Mucosa of stomach (tissue), 1 donor: ENCODE data around the gene IMPG1.
"Not testable (repeated sequence)": the region's sequence is repeated elsewhere in the genome, so short reads cannot be mapped to it uniquely, and the experiment has no call there.

Experiments used
- H3K27me3 ChIP-seq: one replicate; pipeline ENCODE4 v1.7.0; 2013; ENCODE audit warnings: mild to moderate bottlenecking, low read length; ENCODE audit not compliant: control insufficient read depth, insufficient read depth
- H3K36me3 ChIP-seq: one replicate; pipeline ENCODE4 v1.7.0; 2013; ENCODE audit warnings: low read length; ENCODE audit not compliant: control insufficient read depth, insufficient read depth
- H3K4me1 ChIP-seq: one replicate; pipeline ENCODE4 v1.7.0; 2013; ENCODE audit warnings: mild to moderate bottlenecking, low read length; ENCODE audit not compliant: control insufficient read depth, insufficient read depth
- H3K4me3 ChIP-seq: one replicate; pipeline ENCODE4 v1.7.0; 2013; ENCODE audit warnings: low read length
- H3K9ac ChIP-seq: one replicate; pipeline ENCODE4 v1.7.0; 2013; ENCODE audit warnings: mild to moderate bottlenecking, low read length, moderate library complexity
- H3K9me3 ChIP-seq: one replicate; pipeline ENCODE4 v1.7.0; 2013; ENCODE audit warnings: mild to moderate bottlenecking, low read length, moderate library complexity; ENCODE audit not compliant: control insufficient read depth
- donor health status: Pancreatic carcinoma.

Gene IMPG1

GRCh38 chr6:75922226-75922625, 150.2 kb downstream of the IMPG1 start:
- no peaks in the 10 kb centered on the region for H3K9me3 ChIP-seq
- H3K9ac ChIP-seq, result no peak overlapping the region
- no peaks in the 10 kb centered on the region for H3K36me3 ChIP-seq

GRCh38 chr6:75913040-75913439, 159.4 kb downstream of the IMPG1 start:
- H3K4me1 ChIP-seq, result no peaks in the 10 kb centered on the region
- H3K9me3 ChIP-seq, result no peaks in the 10 kb centered on the region
- H3K9ac ChIP-seq, result no peak overlapping the region
- H3K36me3 ChIP-seq, result no peaks in the 10 kb centered on the region
- H3K4me3 ChIP-seq, result no peak overlapping the region
- no peaks in the 10 kb centered on the region for H3K27me3 ChIP-seq

More at GRCh38 chr6:75922226-75922625, 150.2 kb downstream of the IMPG1 start:
- Histone ChIP-seq H3K4me1 (no peaks in the 10 kb centered on the region), H3K27me3 (no peaks in the 10 kb centered on the region), H3K4me3 (no peak overlapping the region)

GRCh38 chr6:75907444-75907843, 165.0 kb downstream of the IMPG1 start:
- H3K27me3 ChIP-seq, result no peaks in the 10 kb centered on the region
- no peak overlapping the region for H3K9ac ChIP-seq
- no peaks in the 10 kb centered on the region for H3K9me3 ChIP-seq

GRCh38 chr6:75906871-75907270, 165.6 kb downstream of the IMPG1 start:
- Histone ChIP-seq H3K9me3 (no peaks in the 10 kb centered on the region), H3K36me3 (no peaks in the 10 kb centered on the region), H3K27me3 (no peaks in the 10 kb centered on the region), H3K4me3 (no peak overlapping the region), H3K9ac (no peak overlapping the region), H3K4me1 (no peaks in the 10 kb centered on the region)

More at GRCh38 chr6:75907444-75907843, 165.0 kb downstream of the IMPG1 start:
- no peaks in the 10 kb centered on the region for H3K36me3 ChIP-seq
- no peaks in the 10 kb centered on the region for H3K4me1 ChIP-seq
- H3K4me3 ChIP-seq, result no peak overlapping the region

- H3K4me3 ChIP-seq, H3K9ac ChIP-seq, H3K4me1 ChIP-seq, H3K36me3 ChIP-seq, H3K9me3 ChIP-seq, H3K27me3 ChIP-seq: not testable (repeated sequence)
Measured at GRCh38 chr6:75905129-75905528, 167.3 kb downstream of the IMPG1 start.

- H3K9ac ChIP-seq, H3K4me3 ChIP-seq, H3K27me3 ChIP-seq, H3K36me3 ChIP-seq, H3K4me1 ChIP-seq, H3K9me3 ChIP-seq: not testable (repeated sequence)
Measured at GRCh38 chr6:75900216-75900615, 172.2 kb downstream of the IMPG1 start.

GRCh38 chr6:75896526-75896925, 175.9 kb downstream of the IMPG1 start:
- Histone ChIP-seq H3K9ac (no peak overlapping the region), H3K9me3 (no peaks in the 10 kb centered on the region), H3K4me1 (no peaks in the 10 kb centered on the region), H3K27me3 (no peaks in the 10 kb centered on the region), H3K36me3 (no peaks in the 10 kb centered on the region), H3K4me3 (no peak overlapping the region)

GRCh38 chr6:75893776-75894152, 178.7 kb downstream of the IMPG1 start:
- Histone ChIP-seq H3K4me1 (no peaks in the 10 kb centered on the region), H3K4me3 (no peak overlapping the region), H3K27me3 (no peaks in the 10 kb centered on the region), H3K9ac (no peak overlapping the region), H3K36me3 (no peaks in the 10 kb centered on the region), H3K9me3 (no peaks in the 10 kb centered on the region)

- Histone ChIP-seq H3K4me1 (no peaks in the 10 kb centered on the region), H3K9me3 (no peaks in the 10 kb centered on the region), H3K4me3 (no peak overlapping the region), H3K27me3 (no peaks in the 10 kb centered on the region), H3K9ac (no peak overlapping the region), H3K36me3 (no peaks in the 10 kb centered on the region)
Measured at GRCh38 chr6:75893058-75893775, 179.2 kb downstream of the IMPG1 start.

- Histone ChIP-seq H3K36me3 (no peaks in the 10 kb centered on the region), H3K27me3 (no peaks in the 10 kb centered on the region), H3K9me3 (no peaks in the 10 kb centered on the region), H3K4me3 (no peak overlapping the region), H3K9ac (no peak overlapping the region), H3K4me1 (no peaks in the 10 kb centered on the region)
Measured at GRCh38 chr6:75892384-75892783, 180.1 kb downstream of the IMPG1 start.

GRCh38 chr6:75884822-75885221, 187.6 kb downstream of the IMPG1 start:
- H3K9me3 ChIP-seq, result no peaks in the 10 kb centered on the region
- no peaks in the 10 kb centered on the region for H3K4me1 ChIP-seq
- no peak overlapping the region for H3K9ac ChIP-seq
- H3K36me3 ChIP-seq, result peaks cover 4% of the 10 kb centered on the region
- no peak overlapping the region for H3K4me3 ChIP-seq
- H3K27me3 ChIP-seq, result no peaks in the 10 kb centered on the region

- Histone ChIP-seq H3K27me3 (no peaks in the 10 kb centered on the region), H3K36me3 (peaks cover 4% of the 10 kb centered on the region), H3K9ac (no peak overlapping the region), H3K4me3 (no peak overlapping the region), H3K4me1 (no peaks in the 10 kb centered on the region), H3K9me3 (no peaks in the 10 kb centered on the region)
Measured at GRCh38 chr6:75882734-75883133, 189.7 kb downstream of the IMPG1 start.

- H3K36me3 ChIP-seq, result peaks cover 4% of the 10 kb centered on the region
- H3K4me3 ChIP-seq, result no peak overlapping the region
- no peak overlapping the region for H3K9ac ChIP-seq
Measured at GRCh38 chr6:75880305-75880704, 192.2 kb downstream of the IMPG1 start.

More at GRCh38 chr6:75880305-75880704, 192.2 kb downstream of the IMPG1 start:
- H3K9me3 ChIP-seq, result no peaks in the 10 kb centered on the region
- H3K27me3 ChIP-seq, result no peaks in the 10 kb centered on the region
- H3K4me1 ChIP-seq, result no peaks in the 10 kb centered on the region
